Measurements from ENCODE around the gene SCAMP4.

GRCh38 chr19:1921825-1922224, 16.6 kb downstream of the SCAMP4 start:
- TF ChIP-seq FOSL1 (tag; conservative IDR thresholded peaks at IDR 0.05), result no peak
- TF ChIP-seq FOXP1 (CRISPR knock-in tag; IDR thresholded peaks at IDR 0.05), result no peak
- TF ChIP-seq CTCF (IDR thresholded peaks at IDR 0.05 in 2 of 3, conservative IDR thresholded peaks at IDR 0.05 in 1 of 3; ENCODE audit: insufficient read depth in 2 of 3, low read depth in 1 of 3, low read length in 3 of 3), result no peak
- TF ChIP-seq ELF1 (tag; IDR thresholded peaks at IDR 0.05), result no peak
- TF ChIP-seq ZNF707 (CRISPR knock-in tag; conservative IDR thresholded peaks at IDR 0.05), result no peak

Data from K562 (cell line).